Liver (tissue), 9 donors: ENCODE measurements around the gene IFIT5. TPM values are rescaled to one million over a fixed set of nuclear protein-coding genes. Genes with fewer than 3 reads are reported as not detected.
A peak's percentile ranks its signal among the peaks of the same experiment; 100 is the strongest.
"Not testable (repeated sequence)": the region's sequence is repeated elsewhere in the genome, so short reads cannot be mapped to it uniquely, and the experiment has no call there.

ENCODE experiments used
- DNase-seq: peaks from one replicate; pipeline ENCODE4 v3.0.0-alpha.2; 2017; ENCODE audit warnings: low spot score
- H3K27ac ChIP-seq, 2 donors: one replicate each; pipeline ENCODE4 v1.7.0; 2013; ENCODE audit warnings: inconsistent platforms in 2 of 2, low read length in 2 of 2, control low read depth in 1 of 2, low read depth in 1 of 2, mild to moderate bottlenecking in 1 of 2
- H3K27me3 ChIP-seq, 4 donors: one replicate each; pipeline versions ENCODE4 v1.6.1 to v1.7.0; 2013; ENCODE audit warnings: low read length in 3 of 4, inconsistent platforms in 1 of 4, mild to moderate bottlenecking in 1 of 4, moderate library complexity in 1 of 4; ENCODE audit not compliant: control insufficient read depth in 4 of 4, insufficient read depth in 4 of 4
- H3K36me3 ChIP-seq, 4 donors: one replicate each; pipeline versions ENCODE4 v1.6.1 to v1.7.0; 2013; ENCODE audit warnings: low read length in 3 of 4, mild to moderate bottlenecking in 3 of 4, low read depth in 1 of 4, moderate library complexity in 1 of 4; ENCODE audit not compliant: control insufficient read depth in 4 of 4, insufficient read depth in 3 of 4
- H3K4me1 ChIP-seq, 4 donors: one replicate each; pipeline versions ENCODE4 v1.6.1 to v1.7.0; 2013; ENCODE audit warnings: low read length in 3 of 4, mild to moderate bottlenecking in 3 of 4, moderate library complexity in 1 of 4; ENCODE audit not compliant: control insufficient read depth in 4 of 4, insufficient read depth in 4 of 4
- H3K4me3 ChIP-seq, 3 donors: one replicate each; pipeline versions ENCODE4 v1.6.1 to v1.7.0; 2013; ENCODE audit warnings: low read length in 3 of 3, control low read depth in 1 of 3, low read depth in 1 of 3, mild to moderate bottlenecking in 1 of 3
- H3K9ac ChIP-seq, 2 donors: one replicate each; pipeline ENCODE4 v1.7.0; 2013; ENCODE audit warnings: low read length in 2 of 2, mild to moderate bottlenecking in 2 of 2, moderate library complexity in 2 of 2, control low read depth in 1 of 2, low read depth in 1 of 2
- H3K9me3 ChIP-seq, 4 donors: one replicate each; pipeline versions ENCODE4 v1.6.1 to v1.7.0; 2013; ENCODE audit warnings: low read length in 3 of 4; ENCODE audit not compliant: control insufficient read depth in 4 of 4
- EGR1 ChIP-seq, 2 donors: IDR thresholded peaks; 2 replicates each; pipeline ENCODE4 v1.6.1; 2016 to 2018; ENCODE audit warnings: antibody characterized with exemption in 2 of 2, low read depth in 2 of 2
- FOXA2 ChIP-seq: IDR thresholded peaks from 2 replicates; pipeline ENCODE4 v1.6.1; 2016; ENCODE audit warnings: antibody characterized with exemption
- HNF4A ChIP-seq, 2 donors: conservative IDR thresholded peaks; 2 replicates each; pipeline ENCODE4 v1.6.1; 2016; ENCODE audit warnings: antibody characterized with exemption in 2 of 2, mild to moderate bottlenecking in 2 of 2
- MAX ChIP-seq: IDR thresholded peaks from 2 replicates; pipeline ENCODE4 v1.6.1; 2016; ENCODE audit warnings: antibody characterized with exemption
- NR2F2 ChIP-seq: IDR thresholded peaks from 2 replicates; pipeline ENCODE4 v1.6.1; 2016; ENCODE audit warnings: antibody characterized with exemption
- RAD21 ChIP-seq, 2 donors: IDR thresholded peaks; 2 replicates each; pipeline ENCODE4 v1.6.1; 2016; ENCODE audit warnings: antibody characterized with exemption in 2 of 2, mild to moderate bottlenecking in 2 of 2
- REST ChIP-seq: IDR thresholded peaks from 2 replicates; pipeline ENCODE4 v1.6.1; 2016; ENCODE audit warnings: antibody characterized with exemption, mild to moderate bottlenecking
- RXRA ChIP-seq, 2 donors: IDR thresholded peaks; 2 replicates each; pipeline ENCODE4 v1.6.1; 2017 to 2018; ENCODE audit warnings: antibody characterized with exemption in 2 of 2, mild to moderate bottlenecking in 1 of 2
- SP1 ChIP-seq: IDR thresholded peaks from 2 replicates; pipeline ENCODE4 v1.6.1; 2018; ENCODE audit warnings: antibody characterized with exemption, mild to moderate bottlenecking
- YY1 ChIP-seq: IDR thresholded peaks from 2 replicates; pipeline ENCODE4 v1.6.1; 2016; ENCODE audit warnings: antibody characterized with exemption, mild to moderate bottlenecking
- ZBTB33 ChIP-seq: IDR thresholded peaks from 2 replicates; pipeline ENCODE4 v1.6.1; 2016; ENCODE audit warnings: antibody characterized with exemption
- WGBS: extraction: QIAGEN DNeasy Blood & Tissue Kit; methylation state at CpG from one replicate; pipeline ENCODE4 v1.1.7; 2013; 5-methylcytosine and 5-hydroxymethylcytosine counted together
- polyA plus RNA-seq, 2 donors: library from polyadenylated mRNA; stranded (reverse) in 1 of 2; unstranded in 1 of 2; fragments of 200-250 nt in 1 of 2; fragments of >200 nt in 1 of 2; fragmentation: Nextera tagmentation in 1 of 2; extraction: Ambion mirVana in 1 of 2; gene quantifications; one replicate each; pipeline versions ENCODE4 v1.2.1 to v1.2.3, GENCODE V29; 2013 to 2015
- total RNA-seq, 2 donors: library from RNA; depleted of rRNA; stranded (reverse); fragments of >200 nt; gene quantifications; one replicate each; pipeline ENCODE4 v1.2.3, GENCODE V29; 2014
- donor health status: healthy.
- donor health status: healthy.
- donor health status: healthy.
- donor health status: healthy.
- donor health status: healthy.

The IFIT5 gene
- total and polyA plus RNA-seq, 4 donors, result 5.0 to 10.7 (median 6.7) TPM

GRCh38 chr10:89404104-89405047, 10.0 kb upstream of the IFIT5 start:
- H3K27me3 ChIP-seq, result no peaks in the 10 kb centered on the region
- H3K36me3 ChIP-seq, result peaks cover 0 to 11% (median 7%) of the 10 kb centered on the region in 4 donors
- no peak overlapping the region for H3K4me3 ChIP-seq
- H3K9ac ChIP-seq, result no peak overlapping the region
- TF ChIP-seq HNF4A (conservative IDR thresholded peaks at IDR 0.05), result peak; percentile 12 to 41
- TF ChIP-seq MAX, result no peak
- peak; percentile 58 for TF ChIP-seq YY1
- TF ChIP-seq FOXA2, result peak; percentile 31
- peak in 1 of 2 donors; percentile 19 for TF ChIP-seq EGR1 (IDR thresholded peaks at IDR 0.05; ENCODE audit: low read depth in 2 of 2)
- peak; percentile 22 for TF ChIP-seq SP1
- TF ChIP-seq NR2F2, result no peak
- no peak for TF ChIP-seq ZBTB33
- TF ChIP-seq REST, result no peak
- peak in 1 of 2 donors; percentile 82 for TF ChIP-seq RXRA (IDR thresholded peaks at IDR 0.05)
- peak; percentile 14 to 28 for TF ChIP-seq RAD21 (IDR thresholded peaks at IDR 0.05)
- peak overlapping the region in 1 of 2 donors; percentile 25 for H3K27ac ChIP-seq
- H3K9me3 ChIP-seq, result no peaks in the 10 kb centered on the region
- H3K4me1 ChIP-seq, result peaks cover 0 to 16% (median 4%) of the 10 kb centered on the region in 4 donors
- no peak for DNase-seq
- 73% methylated on average over 11 of the region's 11 CpGs for WGBS

GRCh38 chr10:89406178-89406577, 8.2 kb upstream of the IFIT5 start:
- 97% methylated on average over 9 of the region's 9 CpGs for WGBS

GRCh38 chr10:89407792-89408191, 6.6 kb upstream of the IFIT5 start:
- H3K4me3 ChIP-seq, H3K36me3 ChIP-seq, H3K27ac ChIP-seq, H3K9ac ChIP-seq, H3K27me3 ChIP-seq, H3K9me3 ChIP-seq, DNase-seq: not testable (repeated sequence)
- peaks cover 0 to 17% (median 4%) of the 10 kb centered on the region in 4 donors for H3K4me1 ChIP-seq
- 80% methylated on average over 3 of the region's 3 CpGs for WGBS

More at GRCh38 chr10:89406178-89406577, 8.2 kb upstream of the IFIT5 start:
- peaks cover 0 to 17% (median 4%) of the 10 kb centered on the region in 4 donors for H3K4me1 ChIP-seq
- H3K36me3 ChIP-seq, result peaks cover 0 to 11% (median 7%) of the 10 kb centered on the region in 4 donors
- not testable (repeated sequence) for H3K4me3 ChIP-seq, H3K9ac ChIP-seq, DNase-seq, H3K27ac ChIP-seq, H3K9me3 ChIP-seq, H3K27me3 ChIP-seq
